HepG2 (cell line): ENCODE results near the gene STPG4. TPM values are rescaled to one million over a fixed set of nuclear protein-coding genes. Genes with fewer than 3 reads are reported as not detected.

Experiments
- ATF4 ChIP-seq, 2 experiments: fragments of 450-650 bp in 1 of 2; sonication (generic) in 1 of 2; formaldehyde crosslinking; IDR thresholded peaks; 2 replicates each; pipeline versions ENCODE4 v1.5.0 to v1.8.0; 2020 to 2022; ENCODE audit warnings: mild to moderate bottlenecking in 1 of 2, missing genetic modification reagents in 1 of 2
- CBX2 ChIP-seq, 2 experiments: fragments of 200-600 bp in 1 of 2; sonication (generic); formaldehyde crosslinking in 1 of 2; IDR thresholded peaks; 2 replicates each; pipeline versions ENCODE4 v1.7.0 to v1.8.1; 2018 to 2022; ENCODE audit warnings: low read depth in 2 of 2, low read length in 1 of 2, mild to moderate bottlenecking in 1 of 2, missing genetic modification reagents in 1 of 2
- EHMT2 ChIP-seq: fragments of 200-600 bp; sonication (generic); IDR thresholded peaks from 2 replicates; pipeline ENCODE4 v1.7.0; 2017; ENCODE audit warnings: antibody characterized with exemption, low read depth, low read length, borderline replicate concordance
- NR1H2 ChIP-seq: sonication (generic); formaldehyde crosslinking; IDR thresholded peaks from 2 replicates; pipeline ENCODE4 v1.8.1; 2022; ENCODE audit warnings: low read depth, missing genetic modification reagents, borderline replicate concordance
- POLR2AphosphoS2 ChIP-seq: IDR thresholded peaks from 2 replicates; pipeline ENCODE4 v1.6.1; 2011; ENCODE audit warnings: low read depth, low read length, improper control_type of control experiment
- PRDM10 ChIP-seq: sonication (generic); formaldehyde crosslinking; IDR thresholded peaks from 2 replicates; pipeline ENCODE4 v1.4.0; 2020; ENCODE audit warnings: low read depth, missing genetic modification reagents
- TGIF2 ChIP-seq: IDR thresholded peaks from 2 replicates; pipeline ENCODE4 v1.6.1; 2016; ENCODE audit warnings: control low read depth, missing compliant biosample characterization
- ZBTB25 ChIP-seq: IDR thresholded peaks from 2 replicates; pipeline ENCODE4 v1.6.1; 2018; ENCODE audit warnings: missing genetic modification reagents
- ZNF276 ChIP-seq: sonication (generic); formaldehyde crosslinking; IDR thresholded peaks from 2 replicates; pipeline ENCODE4 v1.4.0; 2020; ENCODE audit warnings: mild to moderate bottlenecking, low read depth, missing genetic modification reagents
- ZNF609 ChIP-seq: sonication (generic); formaldehyde crosslinking; IDR thresholded peaks from 2 replicates; pipeline ENCODE4 v1.4.0; 2020; ENCODE audit warnings: mild to moderate bottlenecking, missing genetic modification reagents, borderline replicate concordance
- ZNF800 ChIP-seq: sonication (generic); formaldehyde crosslinking; IDR thresholded peaks from 2 replicates; pipeline ENCODE4 v1.4.0; 2020; ENCODE audit warnings: missing genetic modification reagents
- polyA plus RNA-seq, 8 experiments: library from polyadenylated mRNA; depleted of rRNA in 3 of 8; stranded (reverse) in 7 of 8; unstranded in 1 of 8; fragments of >200 nt; fragmentation: Illumina TruSeq in 4 of 8; extraction: Trizol in 4 of 8; gene quantifications; 2 replicates each; pipeline versions ENCODE4 v1.2.1 to v1.2.3, GENCODE V29; 2011 to 2016; ENCODE audit warnings: low read depth in 4 of 8, missing spikeins in 1 of 8, mixed read lengths in 1 of 8; ENCODE audit not compliant: insufficient read depth in 1 of 8
- total RNA-seq, 5 experiments: library from RNA; depleted of rRNA; stranded (reverse); fragments of >200 nt; fragmentation: Illumina TruSeq; extraction: Trizol; gene quantifications; 2 replicates each; pipeline ENCODE4 v1.2.3, GENCODE V29; 2016; ENCODE audit warnings: low read depth in 1 of 5

STPG4 gene
- total and polyA plus RNA-seq, 2 of the 13 experiments (the other 11 are each of a cell fraction or from before 2014, with no cell fraction given) = 0.11 to 0.15 TPM

- TF ChIP-seq ZBTB25 (CRISPR knock-in tag) (no peak), CBX2 (IDR thresholded peaks at IDR 0.05; ENCODE audit: low read depth, low read length) (no peak), CBX2 (CRISPR knock-in tag; IDR thresholded peaks at IDR 0.05; ENCODE audit: low read depth) (no peak), NR1H2 (CRISPR knock-in tag) (no peak), ZNF276 (CRISPR knock-in tag) (no peak), ATF4 (CRISPR knock-in tag; IDR thresholded peaks at IDR 0.05) (no peak), PRDM10 (peak; percentile 10; the same call in 1 of the 2 replicates), ZNF609 (CRISPR knock-in tag) (no peak; the same call in 1 of the 2 replicates), EHMT2 (no peak), ZNF800 (CRISPR knock-in tag) (no peak), POLR2AphosphoS2 (no peak), TGIF2 (CRISPR knock-in tag) (no peak)
Measured at GRCh38 chr2:47129191-47129706, 25.9 kb downstream of the STPG4 start (continued).
